Neural crest cell (in vitro differentiated cells): Measurements from ENCODE around the gene VAPB. TPM values are rescaled to one million over a fixed set of nuclear protein-coding genes. Genes with fewer than 3 reads are reported as not detected.
"Not testable (repeated sequence)": the region's sequence is repeated elsewhere in the genome, so short reads cannot be mapped to it uniquely, and the experiment has no call there.

Experiments
- DNase-seq: peaks from one replicate; pipeline ENCODE4 v3.0.0; 2021; ENCODE audit warnings: low read depth, mixed read lengths, low spot score
- H3K27ac Mint-ChIP-seq: one replicate; pipeline ENCODE4 v1.8.0; 2021; ENCODE audit warnings: mild to moderate bottlenecking, mixed read lengths; ENCODE audit not compliant: unreplicated experiment
- H3K27me3 Mint-ChIP-seq: 2 replicates; pipeline ENCODE4 v1.8.0; 2021; ENCODE audit warnings: low read depth, mild to moderate bottlenecking, mixed read lengths
- H3K36me3 Mint-ChIP-seq: 2 replicates; pipeline ENCODE4 v1.8.0; 2021; ENCODE audit warnings: low read depth, mild to moderate bottlenecking, mixed read lengths
- H3K4me1 Mint-ChIP-seq: 2 replicates; pipeline ENCODE4 v1.8.0; 2021; ENCODE audit warnings: mixed read lengths
- H3K4me3 Mint-ChIP-seq: one replicate; pipeline ENCODE4 v1.8.0; 2021; ENCODE audit warnings: mild to moderate bottlenecking, mixed read lengths
- H3K9me3 Mint-ChIP-seq: 2 replicates; pipeline ENCODE4 v1.8.0; 2021; ENCODE audit warnings: mixed read lengths
- CTCF ChIP-seq: fragments of 200-600 bp; sonication (generic); conservative IDR thresholded peaks from 2 replicates; pipeline ENCODE4 v1.5.0; 2021; ENCODE audit warnings: antibody characterized with exemption, mild to moderate bottlenecking
- total RNA-seq: library from RNA; stranded (reverse); gene quantifications from 2 replicates; pipeline ENCODE4 v1.2.1, GENCODE V29; 2021

VAPB gene
- total RNA-seq, 1 donor from 2014 or later, result 57.7 TPM

- peaks cover 20% of the 10 kb centered on the region for H3K36me3 Mint-ChIP-seq
- H3K4me3 Mint-ChIP-seq, result no peak overlapping the region
- H3K27me3 Mint-ChIP-seq, result no peaks in the 10 kb centered on the region
- no peak overlapping the region for H3K27ac Mint-ChIP-seq
- no peaks in the 10 kb centered on the region for H3K9me3 Mint-ChIP-seq
- DNase-seq, result no peak
- TF ChIP-seq CTCF, result no peak
- H3K4me1 Mint-ChIP-seq, result peaks cover 11% of the 10 kb centered on the region
Observed at GRCh38 chr20:58421497-58421850, 32.4 kb downstream of the VAPB start.

- Mint-ChIP-seq H3K27ac (no peak overlapping the region), H3K27me3 (no peaks in the 10 kb centered on the region)
Observed at GRCh38 chr20:58424218-58424969, 35.4 kb downstream of the VAPB start.

GRCh38 chr20:58427571-58427970 is 38.5 kb downstream of the VAPB start:
- not testable (repeated sequence) for H3K27me3 Mint-ChIP-seq, H3K9me3 Mint-ChIP-seq, H3K4me3 Mint-ChIP-seq, DNase-seq, H3K27ac Mint-ChIP-seq, H3K4me1 Mint-ChIP-seq
- H3K36me3 Mint-ChIP-seq, result peaks cover 12% of the 10 kb centered on the region

More at GRCh38 chr20:58424218-58424969, 35.4 kb downstream of the VAPB start:
- peaks cover 17% of the 10 kb centered on the region for H3K36me3 Mint-ChIP-seq
- no peak overlapping the region for H3K4me3 Mint-ChIP-seq
- DNase-seq, result no peak
- TF ChIP-seq CTCF, result no peak
- peaks cover 10% of the 10 kb centered on the region for H3K4me1 Mint-ChIP-seq
- no peaks in the 10 kb centered on the region for H3K9me3 Mint-ChIP-seq

- Mint-ChIP-seq H3K27me3 (no peaks in the 10 kb centered on the region), H3K4me3 (no peak overlapping the region)
Observed at GRCh38 chr20:58428364-58428763, 39.3 kb downstream of the VAPB start.

GRCh38 chr20:58429303-58429702 is 40.3 kb downstream of the VAPB start:
- Mint-ChIP-seq H3K4me3 (no peak overlapping the region), H3K9me3 (no peaks in the 10 kb centered on the region), H3K36me3 (peaks cover 9% of the 10 kb centered on the region), H3K27ac (no peak overlapping the region), H3K27me3 (no peaks in the 10 kb centered on the region), H3K4me1 (peaks cover 10% of the 10 kb centered on the region)
- DNase-seq, result no peak
- no peak for TF ChIP-seq CTCF

More at GRCh38 chr20:58428364-58428763, 39.3 kb downstream of the VAPB start:
- no peak overlapping the region for H3K27ac Mint-ChIP-seq
- TF ChIP-seq CTCF, result no peak
- no peaks in the 10 kb centered on the region for H3K9me3 Mint-ChIP-seq
- H3K4me1 Mint-ChIP-seq, result peaks cover 10% of the 10 kb centered on the region
- DNase-seq, result no peak
- H3K36me3 Mint-ChIP-seq, result peaks cover 12% of the 10 kb centered on the region

GRCh38 chr20:58431134-58431533 is 42.1 kb downstream of the VAPB start:
- no peak for DNase-seq
- H3K27ac Mint-ChIP-seq, result no peak overlapping the region
- no peaks in the 10 kb centered on the region for H3K9me3 Mint-ChIP-seq
- H3K27me3 Mint-ChIP-seq, result no peaks in the 10 kb centered on the region
- peaks cover 9% of the 10 kb centered on the region for H3K4me1 Mint-ChIP-seq
- H3K36me3 Mint-ChIP-seq, result peaks cover 5% of the 10 kb centered on the region
- TF ChIP-seq CTCF, result no peak
- no peak overlapping the region for H3K4me3 Mint-ChIP-seq
